ENCODE data around the gene CBFB. TPM values are rescaled to one million over a fixed set of nuclear protein-coding genes. Genes with fewer than 3 reads are reported as not detected.

Gene CBFB
- total and polyA plus RNA-seq, 9 of the 15 experiments (the other 6 are each of a cell fraction or from before 2014, with no cell fraction given) = 22.0 to 112 (median 66.5) TPM

DNA sequence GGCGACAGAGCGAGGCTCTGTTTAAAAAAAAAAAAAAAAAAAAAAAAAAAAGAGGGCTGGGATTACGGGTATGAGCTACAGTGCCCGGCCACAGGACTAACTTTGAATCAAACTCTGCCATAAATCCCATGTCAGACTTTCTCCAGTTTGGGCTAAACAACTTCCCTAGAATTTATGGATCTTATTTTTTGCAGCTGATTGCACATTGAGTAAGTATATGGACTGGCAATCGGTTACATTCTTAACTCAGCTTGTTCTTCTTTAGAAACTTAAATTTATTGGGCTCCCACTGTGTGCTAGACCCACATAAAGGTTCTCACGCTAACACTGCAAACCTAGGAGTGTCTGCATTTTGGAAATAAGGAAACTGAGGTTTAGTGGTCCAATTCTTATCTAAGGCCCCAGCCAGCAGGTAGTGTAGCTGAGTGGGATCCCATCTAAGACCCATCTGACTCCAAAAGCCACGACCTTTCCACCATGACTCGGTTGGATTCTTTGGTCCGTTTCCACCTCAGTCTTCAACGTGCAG, 718 bp upstream of the CBFB start (continued):
- TF ChIP-seq MCM3 (IDR thresholded peaks at IDR 0.05) (no peak), ZNF253 (CRISPR knock-in tag; conservative IDR thresholded peaks at IDR 0.05) (no peak), ZC3H4 (CRISPR knock-in tag; IDR thresholded peaks at IDR 0.05; ENCODE audit: borderline replicate concordance) (0 out of 2 replicates have a peak, but pooled peaks have one; percentile 22), HNRNPH1 (optimal IDR thresholded peaks at IDR 0.05; ENCODE audit: low read depth, low read length) (no peak), SAFB2 (IDR thresholded peaks at IDR 0.05; ENCODE audit: borderline replicate concordance, low read depth, low read length, severe bottlenecking) (no peak), ADNP (tag; IDR thresholded peaks at IDR 0.05) (no peak), ZNF695 (CRISPR knock-in tag; IDR thresholded peaks at IDR 0.05) (no peak), SIN3A (IDR thresholded peaks at IDR 0.05; ENCODE audit: borderline replicate concordance in 2 of 2, control insufficient read depth in 1 of 2, low read depth in 2 of 2, low read length in 2 of 2) (no peak), JUNB (CRISPR knock-in tag; conservative IDR thresholded peaks at IDR 0.05) (no peak), POLR3A (IDR thresholded peaks at IDR 0.05; ENCODE audit: borderline replicate concordance, extremely low read depth, insufficient read depth, insufficient read length) (no peak), KDM5B (IDR thresholded peaks at IDR 0.05; ENCODE audit: insufficient replicate concordance, low read depth, low read length) (no peak), CEBPB (tag; IDR thresholded peaks at IDR 0.05) (no peak), NR4A1 (CRISPR knock-in tag; IDR thresholded peaks at IDR 0.05) (no peak), NR4A1 (tag; IDR thresholded peaks at IDR 0.05) (0 out of 2 replicates have a peak, but pooled peaks have one; percentile 66), GTF2F1 (IDR thresholded peaks at IDR 0.05; ENCODE audit: low read depth, low read length) (no peak), ZEB2 (IDR thresholded peaks at IDR 0.05) (no peak), PRMT5 (CRISPR knock-in tag; IDR thresholded peaks at IDR 0.05) (no peak)
- TF ChIP-seq, protein P1, sequence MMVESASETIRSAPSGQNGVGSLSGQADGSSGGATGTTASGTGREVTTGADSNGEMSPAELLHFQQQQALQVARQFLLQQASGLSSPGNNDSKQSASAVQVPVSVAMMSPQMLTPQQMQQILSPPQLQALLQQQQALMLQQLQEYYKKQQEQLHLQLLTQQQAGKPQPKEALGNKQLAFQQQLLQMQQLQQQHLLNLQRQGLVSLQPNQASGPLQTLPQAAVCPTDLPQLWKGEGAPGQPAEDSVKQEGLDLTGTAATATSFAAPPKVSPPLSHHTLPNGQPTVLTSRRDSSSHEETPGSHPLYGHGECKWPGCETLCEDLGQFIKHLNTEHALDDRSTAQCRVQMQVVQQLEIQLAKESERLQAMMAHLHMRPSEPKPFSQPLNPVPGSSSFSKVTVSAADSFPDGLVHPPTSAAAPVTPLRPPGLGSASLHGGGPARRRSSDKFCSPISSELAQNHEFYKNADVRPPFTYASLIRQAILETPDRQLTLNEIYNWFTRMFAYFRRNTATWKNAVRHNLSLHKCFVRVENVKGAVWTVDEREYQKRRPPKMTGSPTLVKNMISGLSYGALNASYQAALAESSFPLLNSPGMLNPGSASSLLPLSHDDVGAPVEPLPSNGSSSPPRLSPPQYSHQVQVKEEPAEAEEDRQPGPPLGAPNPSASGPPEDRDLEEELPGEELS (CRISPR knock-in tag; IDR thresholded peaks at IDR 0.05; ENCODE audit: borderline replicate concordance) = no peak
- TF ChIP-seq, protein P2, sequence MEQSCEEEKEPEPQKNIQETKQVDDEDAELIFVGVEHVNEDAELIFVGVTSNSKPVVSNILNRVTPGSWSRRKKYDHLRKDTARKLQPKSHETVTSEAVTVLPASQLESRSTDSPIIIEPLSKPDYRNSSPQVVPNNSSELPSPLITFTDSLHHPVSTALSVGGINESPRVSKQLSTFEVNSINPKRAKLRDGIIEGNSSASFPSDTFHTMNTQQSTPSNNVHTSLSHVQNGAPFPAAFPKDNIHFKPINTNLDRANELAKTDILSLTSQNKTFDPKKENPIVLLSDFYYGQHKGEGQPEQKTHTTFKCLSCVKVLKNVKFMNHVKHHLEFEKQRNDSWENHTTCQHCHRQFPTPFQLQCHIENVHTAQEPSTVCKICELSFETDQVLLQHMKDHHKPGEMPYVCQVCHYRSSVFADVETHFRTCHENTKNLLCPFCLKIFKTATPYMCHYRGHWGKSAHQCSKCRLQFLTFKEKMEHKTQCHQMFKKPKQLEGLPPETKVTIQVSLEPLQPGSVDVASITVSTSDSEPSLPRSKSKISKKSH (CRISPR knock-in tag; IDR thresholded peaks at IDR 0.05) = no peak
- TF ChIP-seq, protein P3, sequence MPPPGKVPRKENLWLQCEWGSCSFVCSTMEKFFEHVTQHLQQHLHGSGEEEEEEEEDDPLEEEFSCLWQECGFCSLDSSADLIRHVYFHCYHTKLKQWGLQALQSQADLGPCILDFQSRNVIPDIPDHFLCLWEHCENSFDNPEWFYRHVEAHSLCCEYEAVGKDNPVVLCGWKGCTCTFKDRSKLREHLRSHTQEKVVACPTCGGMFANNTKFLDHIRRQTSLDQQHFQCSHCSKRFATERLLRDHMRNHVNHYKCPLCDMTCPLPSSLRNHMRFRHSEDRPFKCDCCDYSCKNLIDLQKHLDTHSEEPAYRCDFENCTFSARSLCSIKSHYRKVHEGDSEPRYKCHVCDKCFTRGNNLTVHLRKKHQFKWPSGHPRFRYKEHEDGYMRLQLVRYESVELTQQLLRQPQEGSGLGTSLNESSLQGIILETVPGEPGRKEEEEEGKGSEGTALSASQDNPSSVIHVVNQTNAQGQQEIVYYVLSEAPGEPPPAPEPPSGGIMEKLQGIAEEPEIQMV (tag; conservative IDR thresholded peaks at IDR 0.05; ENCODE audit: low read depth) = no peak
- TF ChIP-seq, protein P4, sequence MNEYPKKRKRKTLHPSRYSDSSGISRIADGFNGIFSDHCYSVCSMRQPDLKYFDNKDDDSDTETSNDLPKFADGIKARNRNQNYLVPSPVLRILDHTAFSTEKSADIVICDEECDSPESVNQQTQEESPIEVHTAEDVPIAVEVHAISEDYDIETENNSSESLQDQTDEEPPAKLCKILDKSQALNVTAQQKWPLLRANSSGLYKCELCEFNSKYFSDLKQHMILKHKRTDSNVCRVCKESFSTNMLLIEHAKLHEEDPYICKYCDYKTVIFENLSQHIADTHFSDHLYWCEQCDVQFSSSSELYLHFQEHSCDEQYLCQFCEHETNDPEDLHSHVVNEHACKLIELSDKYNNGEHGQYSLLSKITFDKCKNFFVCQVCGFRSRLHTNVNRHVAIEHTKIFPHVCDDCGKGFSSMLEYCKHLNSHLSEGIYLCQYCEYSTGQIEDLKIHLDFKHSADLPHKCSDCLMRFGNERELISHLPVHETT (CRISPR knock-in tag; conservative IDR thresholded peaks at IDR 0.05 in 1 of 2, IDR thresholded peaks at IDR 0.05 in 1 of 2) = no peak
